Kidney (tissue), 2 donors: ENCODE data around the gene OR10X1. TPM values are rescaled to one million over a fixed set of nuclear protein-coding genes. Genes with fewer than 3 reads are reported as not detected.

Experiments used
- polyA plus RNA-seq: library from polyadenylated mRNA; stranded (reverse); fragments of 350-450 nt; fragmentation: Illumina TruSeq; extraction: RNeasy Lipid Tissue Mini Kit (QIAGEN cat#74804); gene quantifications from one replicate; pipeline ENCODE4 v1.2.3, GENCODE V29; 2014; ENCODE audit warnings: low read depth, low replicate concordance; ENCODE audit not compliant: insufficient read depth
- total RNA-seq: library from RNA; stranded (reverse); fragmentation: NEBNext Ultra II Directional; extraction: Animal tissue kit (Norgen Biotek cat#: 25700); gene quantifications from one replicate; pipeline ENCODE4 v1.2.1, GENCODE V29; 2021
- donor health status: DM: yes; HTN: yes; CAD: no.

OR10X1 gene
- total and polyA plus RNA-seq, 2 donors from 2014 or later: not detected

Other genes starting within 250 kb of the OR10X1 start
- 0.60 TPM for gene CD1B, start 248.4 kb downstream of the OR10X1 start, total RNA-seq
- gene CD1B, start 248.4 kb downstream of the OR10X1 start, polyA plus RNA-seq: not detected
- gene CD1E, start 226.0 kb downstream of the OR10X1 start, total RNA-seq: 3.5 TPM
- gene CD1E, start 226.0 kb downstream of the OR10X1 start, polyA plus RNA-seq: not detected
- not detected for gene OR10T2, start 180.4 kb downstream of the OR10X1 start, total RNA-seq
- gene OR10T2, start 180.4 kb downstream of the OR10X1 start, polyA plus RNA-seq: not detected
- gene OR10K2, start 153.7 kb downstream of the OR10X1 start, total RNA-seq: not detected
- not detected for gene OR10K2, start 153.7 kb downstream of the OR10X1 start, polyA plus RNA-seq
- not detected for gene OR10K1, start 118.1 kb downstream of the OR10X1 start, total RNA-seq
- not detected for gene OR10K1, start 118.1 kb downstream of the OR10X1 start, polyA plus RNA-seq
- not detected for gene OR10R2, start 107.7 kb downstream of the OR10X1 start, total RNA-seq
- not detected for gene OR10R2, start 107.7 kb downstream of the OR10X1 start, polyA plus RNA-seq
- gene OR6Y1, start 25.5 kb downstream of the OR10X1 start, total RNA-seq: not detected
- not detected for gene OR6Y1, start 25.5 kb downstream of the OR10X1 start, polyA plus RNA-seq
- not detected for gene OR6P1, start 9.3 kb downstream of the OR10X1 start, total RNA-seq
- gene OR6P1, start 9.3 kb downstream of the OR10X1 start, polyA plus RNA-seq: not detected
- gene OR10Z1, start 25.4 kb upstream of the OR10X1 start, total RNA-seq: not detected
- not detected for gene OR10Z1, start 25.4 kb upstream of the OR10X1 start, polyA plus RNA-seq
- gene SPTA1, start 106.8 kb upstream of the OR10X1 start, total RNA-seq: 0.28 TPM
- gene SPTA1, start 106.8 kb upstream of the OR10X1 start, polyA plus RNA-seq: not detected
- gene OR6K2, start 120.8 kb upstream of the OR10X1 start, total RNA-seq: not detected
- gene OR6K2, start 120.8 kb upstream of the OR10X1 start, polyA plus RNA-seq: not detected
- gene OR6K3, start 140.8 kb upstream of the OR10X1 start, total RNA-seq: not detected
- not detected for gene OR6K3, start 140.8 kb upstream of the OR10X1 start, polyA plus RNA-seq
- not detected for gene OR6K6, start 174.8 kb upstream of the OR10X1 start, total RNA-seq
- not detected for gene OR6K6, start 174.8 kb upstream of the OR10X1 start, polyA plus RNA-seq
- gene OR6N1, start 192.3 kb upstream of the OR10X1 start, total RNA-seq: not detected
- gene OR6N1, start 192.3 kb upstream of the OR10X1 start, polyA plus RNA-seq: not detected
- not detected for gene OR6N2, start 201.3 kb upstream of the OR10X1 start, total RNA-seq
- not detected for gene OR6N2, start 201.3 kb upstream of the OR10X1 start, polyA plus RNA-seq